PFSK-1 (cell line): Measurements from ENCODE around the gene DMAC2L.

Experiments used
- FOXP2 ChIP-seq: optimal IDR thresholded peaks from 2 replicates; pipeline ENCODE3; 2011; ENCODE audit warnings: borderline replicate concordance, control low read depth, inconsistent platforms; ENCODE audit not compliant: insufficient read depth; ENCODE audit errors: extremely low read length, extremely low read depth
- POLR2AphosphoS5 ChIP-seq: IDR thresholded peaks from 2 replicates; pipeline ENCODE4 v1.6.1; 2012; ENCODE audit warnings: low read depth, mild to moderate bottlenecking, control low read depth, low read length, moderate library complexity
- SIN3A ChIP-seq: IDR thresholded peaks from 2 replicates; pipeline ENCODE4 v1.6.1; 2012; ENCODE audit warnings: mild to moderate bottlenecking, low read length, moderate library complexity, borderline replicate concordance; ENCODE audit not compliant: insufficient read depth
- TAF1 ChIP-seq: IDR thresholded peaks from 2 replicates; pipeline ENCODE4 v1.6.1; 2012; ENCODE audit warnings: low read length, control low read depth, borderline replicate concordance; ENCODE audit not compliant: insufficient read depth
- TF ChIP-seq, protein P1 (sequence below), 2 experiments: IDR thresholded peaks; 2 replicates each; pipeline versions ENCODE4 v1.6.1 to v1.8.0; 2011 to 2012; ENCODE audit warnings: low read depth in 2 of 2, low read length in 2 of 2, control low read depth in 1 of 2, inconsistent platforms in 1 of 2, mild to moderate bottlenecking in 1 of 2, moderate library complexity in 1 of 2; ENCODE audit not compliant: insufficient read depth in 1 of 2

The DMAC2L gene

DNA sequence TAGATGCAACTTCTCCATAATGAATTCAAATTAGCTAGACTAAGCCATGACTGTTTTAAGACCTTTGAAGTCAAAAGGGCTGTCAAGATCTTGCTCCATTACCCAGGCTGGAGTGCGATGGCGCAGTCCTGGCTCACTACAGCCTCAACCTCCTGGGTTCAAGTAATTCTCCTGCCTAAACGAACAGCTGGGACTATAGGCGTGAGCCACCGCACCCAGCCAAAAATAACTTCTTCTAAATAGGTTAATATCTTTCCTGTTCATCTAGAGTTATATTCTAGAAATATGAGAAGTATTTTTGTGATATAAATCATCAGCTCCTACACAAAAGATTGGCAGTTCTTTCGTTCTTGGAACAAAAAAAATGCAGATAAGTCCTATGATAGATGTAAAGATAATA lies 41.2 kb upstream of the DMAC2L start:
- TF ChIP-seq POLR2AphosphoS5 (no peak), SIN3A (no peak), TAF1 (no peak), FOXP2 (no peak)
- TF ChIP-seq, protein P1, sequence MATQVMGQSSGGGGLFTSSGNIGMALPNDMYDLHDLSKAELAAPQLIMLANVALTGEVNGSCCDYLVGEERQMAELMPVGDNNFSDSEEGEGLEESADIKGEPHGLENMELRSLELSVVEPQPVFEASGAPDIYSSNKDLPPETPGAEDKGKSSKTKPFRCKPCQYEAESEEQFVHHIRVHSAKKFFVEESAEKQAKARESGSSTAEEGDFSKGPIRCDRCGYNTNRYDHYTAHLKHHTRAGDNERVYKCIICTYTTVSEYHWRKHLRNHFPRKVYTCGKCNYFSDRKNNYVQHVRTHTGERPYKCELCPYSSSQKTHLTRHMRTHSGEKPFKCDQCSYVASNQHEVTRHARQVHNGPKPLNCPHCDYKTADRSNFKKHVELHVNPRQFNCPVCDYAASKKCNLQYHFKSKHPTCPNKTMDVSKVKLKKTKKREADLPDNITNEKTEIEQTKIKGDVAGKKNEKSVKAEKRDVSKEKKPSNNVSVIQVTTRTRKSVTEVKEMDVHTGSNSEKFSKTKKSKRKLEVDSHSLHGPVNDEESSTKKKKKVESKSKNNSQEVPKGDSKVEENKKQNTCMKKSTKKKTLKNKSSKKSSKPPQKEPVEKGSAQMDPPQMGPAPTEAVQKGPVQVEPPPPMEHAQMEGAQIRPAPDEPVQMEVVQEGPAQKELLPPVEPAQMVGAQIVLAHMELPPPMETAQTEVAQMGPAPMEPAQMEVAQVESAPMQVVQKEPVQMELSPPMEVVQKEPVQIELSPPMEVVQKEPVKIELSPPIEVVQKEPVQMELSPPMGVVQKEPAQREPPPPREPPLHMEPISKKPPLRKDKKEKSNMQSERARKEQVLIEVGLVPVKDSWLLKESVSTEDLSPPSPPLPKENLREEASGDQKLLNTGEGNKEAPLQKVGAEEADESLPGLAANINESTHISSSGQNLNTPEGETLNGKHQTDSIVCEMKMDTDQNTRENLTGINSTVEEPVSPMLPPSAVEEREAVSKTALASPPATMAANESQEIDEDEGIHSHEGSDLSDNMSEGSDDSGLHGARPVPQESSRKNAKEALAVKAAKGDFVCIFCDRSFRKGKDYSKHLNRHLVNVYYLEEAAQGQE (IDR thresholded peaks at IDR 0.05; ENCODE audit: insufficient read depth in 1 of 2, low read depth in 2 of 2, low read length in 2 of 2): no peak

DNA sequence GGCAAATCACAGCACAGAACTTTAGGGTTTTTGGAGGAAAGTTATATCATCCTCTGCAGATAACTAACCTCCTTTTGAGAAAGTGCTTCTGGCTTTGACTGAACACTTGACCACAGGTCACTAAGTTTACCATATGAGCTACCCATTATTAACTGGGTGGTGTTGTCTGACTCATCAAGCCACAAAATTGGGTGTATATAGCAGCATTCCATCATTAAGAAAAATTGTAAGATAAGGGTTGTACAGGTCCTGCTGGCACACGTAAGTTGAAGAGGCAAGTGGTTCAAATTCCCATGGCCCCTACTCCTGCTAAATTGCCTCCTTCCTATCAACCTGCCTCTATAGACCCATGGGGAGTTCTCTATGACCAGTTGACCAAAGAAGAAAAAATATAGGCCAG lies 39.6 kb upstream of the DMAC2L start:
- TF ChIP-seq, protein P1 (IDR thresholded peaks at IDR 0.05; ENCODE audit: insufficient read depth in 1 of 2, low read depth in 2 of 2, low read length in 2 of 2): no peak
- no peak for TF ChIP-seq POLR2AphosphoS5
- no peak for TF ChIP-seq FOXP2
- TF ChIP-seq SIN3A: no peak
- TF ChIP-seq TAF1: no peak

DNA sequence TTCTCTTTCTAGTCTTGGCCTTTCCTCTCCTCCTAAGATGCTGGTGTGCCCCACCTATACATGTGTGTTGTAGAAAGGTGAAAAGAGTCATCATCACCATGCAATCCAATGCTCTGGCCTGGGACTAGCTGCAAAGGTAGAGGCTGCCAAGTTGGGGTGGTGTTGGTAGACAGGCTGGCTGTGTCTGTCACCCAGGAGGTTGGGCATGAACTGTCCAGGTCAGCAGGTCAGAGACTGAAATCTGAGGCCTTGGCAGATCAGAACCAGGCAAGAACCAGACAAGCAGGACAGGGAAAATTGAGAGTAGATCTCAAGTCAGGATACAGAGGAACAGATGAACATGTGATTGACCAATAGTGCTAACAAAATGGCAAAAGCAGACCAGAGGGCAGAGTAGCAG lies 26.3 kb upstream of the DMAC2L start:
- TF ChIP-seq POLR2AphosphoS5 (no peak), SIN3A (no peak), TAF1 (no peak), FOXP2 (no peak)
- TF ChIP-seq, protein P1 (IDR thresholded peaks at IDR 0.05; ENCODE audit: insufficient read depth in 1 of 2, low read depth in 2 of 2, low read length in 2 of 2): no peak

DNA sequence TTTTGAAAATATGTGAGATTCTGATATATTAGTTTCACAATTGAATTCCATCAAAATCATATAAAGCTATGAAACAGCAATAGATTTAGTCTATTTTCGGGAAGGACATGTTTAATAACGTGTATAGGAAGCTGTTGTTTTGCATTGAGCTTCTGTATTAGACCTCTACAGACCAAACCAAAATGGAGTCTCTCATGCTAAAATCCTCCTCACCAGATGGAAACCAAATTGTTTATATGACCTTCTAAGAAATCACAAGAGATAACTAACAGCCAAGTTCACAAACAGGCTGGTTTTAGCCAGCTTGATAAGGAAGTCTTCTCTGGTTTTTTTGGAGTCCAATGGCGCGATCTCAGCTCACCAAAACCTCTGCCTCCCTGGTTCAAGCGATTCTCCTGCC lies 24.0 kb upstream of the DMAC2L start:
- TF ChIP-seq SIN3A: no peak
- no peak for TF ChIP-seq TAF1
- TF ChIP-seq, protein P1 (IDR thresholded peaks at IDR 0.05; ENCODE audit: insufficient read depth in 1 of 2, low read depth in 2 of 2, low read length in 2 of 2): no peak
- TF ChIP-seq POLR2AphosphoS5: no peak
- TF ChIP-seq FOXP2: no peak

DNA sequence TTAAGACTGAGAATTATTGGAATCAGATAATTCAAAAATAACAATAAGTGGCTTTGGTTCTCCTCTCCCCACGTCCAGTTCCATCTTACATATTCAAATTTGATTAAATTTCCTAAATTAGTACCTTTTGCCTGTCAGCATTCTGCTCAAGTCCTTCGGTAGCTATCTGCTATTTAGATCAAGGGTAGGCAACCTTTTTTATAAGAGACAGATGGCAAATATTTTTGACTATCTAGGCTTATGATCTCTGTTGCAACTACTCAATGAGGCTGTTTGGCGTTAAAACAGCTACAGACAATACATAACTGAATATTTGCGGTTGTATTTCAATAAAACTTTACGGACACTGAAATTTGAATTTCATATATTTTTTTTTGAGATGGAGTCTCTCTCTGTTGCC lies 21.8 kb upstream of the DMAC2L start:
- TF ChIP-seq, protein P1 (IDR thresholded peaks at IDR 0.05; ENCODE audit: insufficient read depth in 1 of 2, low read depth in 2 of 2, low read length in 2 of 2): no peak
- TF ChIP-seq SIN3A (no peak), FOXP2 (no peak), TAF1 (no peak), POLR2AphosphoS5 (no peak)
